Adipocyte (in vitro differentiated cells): ENCODE data around the gene RASA3.
A peak's percentile ranks its signal among the peaks of the same experiment; 100 is the strongest.

Source experiments
- DNase-seq: peaks from one replicate; pipeline ENCODE4 v3.0.0-alpha.2; 2015; ENCODE audit warnings: low read depth
- H3K27me3 ChIP-seq: replicated peaks from 2 replicates; pipeline ENCODE4 v1.7.0; 2013; ENCODE audit warnings: mild to moderate bottlenecking, low read length, moderate library complexity; ENCODE audit not compliant: control insufficient read depth, insufficient read depth
- H3K36me3 ChIP-seq: 2 replicates; pipeline ENCODE4 v1.7.0; 2013; ENCODE audit warnings: low read length, mild to moderate bottlenecking, moderate library complexity; ENCODE audit not compliant: control insufficient read depth, insufficient read depth, severe bottlenecking
- H3K4me1 ChIP-seq: 2 replicates; pipeline ENCODE4 v1.7.0; 2013; ENCODE audit warnings: mild to moderate bottlenecking, low read length, moderate library complexity; ENCODE audit not compliant: control insufficient read depth, insufficient read depth
- H3K4me3 ChIP-seq: 2 replicates; pipeline ENCODE4 v1.7.0; 2013; ENCODE audit warnings: mild to moderate bottlenecking, low read length, moderate library complexity
- H3K9ac ChIP-seq: 2 replicates; pipeline ENCODE4 v1.7.0; 2013; ENCODE audit warnings: mild to moderate bottlenecking, low read length, moderate library complexity
- H3K9me3 ChIP-seq: 2 replicates; pipeline ENCODE4 v1.7.0; 2013; ENCODE audit warnings: mild to moderate bottlenecking, low read length, moderate library complexity; ENCODE audit not compliant: control insufficient read depth

Gene RASA3

GRCh38 chr13:113952151-113952982, 180.1 kb downstream of the RASA3 start:
- H3K4me1 ChIP-seq, result peaks cover 26% of the 10 kb centered on the region
- DNase-seq, result no peak
- no peaks in the 10 kb centered on the region for H3K27me3 ChIP-seq
- H3K4me3 ChIP-seq, result no peak overlapping the region
- peaks cover 23% of the 10 kb centered on the region for H3K36me3 ChIP-seq
- H3K9ac ChIP-seq, result no peak overlapping the region
- no peaks in the 10 kb centered on the region for H3K9me3 ChIP-seq

DNA sequence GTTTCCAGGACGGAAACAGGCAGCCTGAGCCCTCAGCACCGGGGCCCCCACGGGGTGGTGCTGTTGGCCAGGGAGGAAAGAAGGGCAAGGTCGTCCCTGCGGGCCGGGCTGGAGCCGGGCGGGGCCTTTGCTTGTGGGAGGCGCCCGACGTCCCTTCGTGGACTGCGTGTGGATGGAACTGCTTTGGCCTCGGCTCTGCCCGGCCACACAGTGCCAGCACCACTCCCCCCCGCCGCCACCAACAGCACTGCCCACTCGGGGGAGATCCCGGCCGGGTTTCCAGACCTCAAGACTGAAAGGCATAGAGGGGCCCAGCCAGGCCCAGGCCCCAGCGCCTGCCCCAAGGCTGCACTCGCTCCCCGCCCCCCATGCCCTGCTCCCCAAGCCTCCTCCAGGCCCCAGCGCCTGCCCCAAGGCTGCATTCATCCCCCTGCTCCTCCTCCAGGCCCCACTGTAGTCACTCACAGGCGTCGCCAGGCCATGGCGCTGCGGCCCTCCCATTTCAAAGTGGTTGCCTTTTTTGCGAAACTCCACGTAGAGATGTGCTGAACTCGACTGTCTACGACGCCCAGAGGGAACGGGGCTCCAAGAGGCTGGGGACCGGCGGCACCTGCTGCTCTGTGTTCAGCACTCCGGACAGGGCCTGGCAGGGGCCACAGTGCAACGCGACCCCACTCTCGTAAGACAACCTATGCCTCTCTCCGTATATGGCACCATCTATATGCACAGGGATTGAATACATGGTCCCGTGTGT, 181.0 kb downstream of the RASA3 start:
- DNase-seq, result peak; percentile 59
- Histone ChIP-seq H3K36me3 (peaks cover 23% of the 10 kb centered on the region), H3K9ac (peak overlapping the region; percentile 56), H3K9me3 (no peaks in the 10 kb centered on the region), H3K27me3 (no peaks in the 10 kb centered on the region), H3K4me1 (peaks cover 29% of the 10 kb centered on the region), H3K4me3 (no peak overlapping the region)

DNA sequence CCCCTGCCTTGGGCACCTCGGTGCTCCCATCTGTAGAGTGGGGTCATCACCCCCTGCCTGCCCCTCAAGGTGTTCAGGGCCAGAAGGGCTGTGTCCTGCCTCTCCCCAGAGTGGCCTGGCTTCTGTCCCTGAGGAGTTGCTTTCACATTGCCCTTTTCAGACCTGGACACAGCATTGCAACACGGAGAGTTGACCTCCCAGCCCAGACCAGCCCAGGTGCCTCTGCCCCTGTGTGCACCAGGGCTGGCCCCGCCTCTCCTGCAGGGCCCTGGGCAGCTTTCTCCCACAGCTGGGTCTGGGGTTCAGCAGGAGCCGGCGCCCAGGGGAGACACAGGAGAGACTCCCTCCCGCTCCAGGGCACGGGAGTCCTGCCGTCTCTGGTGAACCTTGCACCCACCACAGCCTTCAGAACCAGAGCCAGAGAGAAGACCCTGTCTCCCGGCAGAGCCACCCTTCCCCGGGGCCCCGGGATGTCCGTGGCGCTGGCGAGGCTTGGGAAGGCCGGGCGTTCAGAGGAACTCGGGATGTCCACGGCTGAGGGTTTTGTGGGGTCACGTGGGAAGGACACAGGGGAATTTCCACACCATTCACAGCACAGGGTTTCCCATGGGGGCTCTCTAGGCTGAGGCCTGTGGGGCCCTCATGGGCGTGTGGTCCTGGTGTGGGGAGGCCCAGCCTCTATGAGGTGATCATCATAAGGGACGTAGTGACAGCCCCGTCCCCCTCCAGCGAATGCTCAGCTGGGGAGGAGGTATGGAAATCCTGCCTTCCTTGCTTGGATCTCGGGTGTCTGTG, 181.8 kb downstream of the RASA3 start:
- Histone ChIP-seq H3K9me3 (no peaks in the 10 kb centered on the region), H3K36me3 (peaks cover 21% of the 10 kb centered on the region), H3K27me3 (no peaks in the 10 kb centered on the region), H3K4me1 (peaks cover 29% of the 10 kb centered on the region), H3K4me3 (no peak overlapping the region), H3K9ac (no peak overlapping the region)
- DNase-seq, result no peak

DNA sequence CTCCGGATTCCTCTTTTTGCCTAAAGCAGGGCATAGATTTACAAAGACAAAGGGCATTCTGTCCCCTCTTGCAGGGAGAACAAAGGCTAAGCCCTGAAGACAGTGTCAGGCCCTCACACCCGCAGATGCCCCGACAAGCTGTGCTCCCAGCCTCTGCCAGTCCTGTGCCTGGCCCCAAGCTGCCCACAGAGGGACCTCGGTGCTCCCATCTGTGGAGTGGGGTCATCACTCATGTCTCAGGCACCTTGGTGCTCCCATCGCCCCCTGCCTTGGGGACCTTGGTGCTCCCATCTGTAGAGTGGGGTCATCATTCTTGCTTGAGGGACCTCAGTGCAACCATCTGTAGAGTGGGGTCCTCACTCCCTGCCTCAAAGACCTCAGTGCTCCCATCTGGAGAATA, 182.9 kb downstream of the RASA3 start:
- DNase-seq, result no peak
- Histone ChIP-seq H3K9me3 (no peaks in the 10 kb centered on the region), H3K27me3 (no peaks in the 10 kb centered on the region), H3K9ac (no peak overlapping the region), H3K4me3 (no peak overlapping the region), H3K4me1 (peaks cover 29% of the 10 kb centered on the region), H3K36me3 (peaks cover 10% of the 10 kb centered on the region)

DNA sequence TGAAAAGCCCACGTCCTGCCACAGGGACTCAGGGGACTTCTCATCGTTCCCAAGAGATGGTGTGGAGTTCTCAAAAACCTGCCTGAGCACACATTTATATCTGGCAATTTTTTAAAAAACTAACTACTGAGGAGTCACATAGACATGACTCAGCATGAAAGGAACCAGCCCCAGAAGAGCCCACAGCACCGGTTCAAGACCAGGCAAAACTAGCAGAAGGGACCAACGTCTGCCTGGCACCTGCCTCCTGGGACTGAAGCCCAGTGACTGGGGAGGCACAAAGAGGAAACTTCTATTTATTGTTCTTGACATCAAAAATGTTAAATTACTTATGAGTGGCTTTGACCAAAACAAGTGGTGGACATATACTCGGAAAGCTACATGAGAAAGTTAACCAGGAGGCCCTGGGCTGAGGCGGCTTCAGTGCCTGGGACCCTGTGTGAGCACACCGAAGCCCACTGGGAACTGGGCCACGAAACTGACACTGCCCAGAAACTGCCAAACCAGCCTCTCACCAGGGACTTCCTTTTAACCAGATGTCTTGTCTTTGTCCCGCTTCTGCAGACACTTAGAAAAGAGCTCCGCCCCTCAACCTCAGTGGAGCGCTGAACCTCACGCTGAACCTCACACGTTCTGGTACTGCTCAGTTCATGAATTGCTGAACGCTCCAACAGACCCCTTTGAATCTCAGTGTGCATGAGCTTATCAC, 184.2 kb downstream of the RASA3 start:
- Histone ChIP-seq H3K36me3 (no peaks in the 10 kb centered on the region), H3K27me3 (no peaks in the 10 kb centered on the region), H3K9me3 (no peaks in the 10 kb centered on the region), H3K4me1 (peaks cover 29% of the 10 kb centered on the region), H3K9ac (peak overlapping the region; percentile 13), H3K4me3 (no peak overlapping the region)
- no peak for DNase-seq

- Histone ChIP-seq H3K4me3 (no peak overlapping the region), H3K27me3 (no peaks in the 10 kb centered on the region), H3K9ac (peak overlapping the region; percentile 13), H3K9me3 (no peaks in the 10 kb centered on the region), H3K4me1 (peaks cover 29% of the 10 kb centered on the region), H3K36me3 (no peaks in the 10 kb centered on the region)
- DNase-seq, result no peak
Measured at GRCh38 chr13:113947311-113948033, 185.0 kb downstream of the RASA3 start.

DNA sequence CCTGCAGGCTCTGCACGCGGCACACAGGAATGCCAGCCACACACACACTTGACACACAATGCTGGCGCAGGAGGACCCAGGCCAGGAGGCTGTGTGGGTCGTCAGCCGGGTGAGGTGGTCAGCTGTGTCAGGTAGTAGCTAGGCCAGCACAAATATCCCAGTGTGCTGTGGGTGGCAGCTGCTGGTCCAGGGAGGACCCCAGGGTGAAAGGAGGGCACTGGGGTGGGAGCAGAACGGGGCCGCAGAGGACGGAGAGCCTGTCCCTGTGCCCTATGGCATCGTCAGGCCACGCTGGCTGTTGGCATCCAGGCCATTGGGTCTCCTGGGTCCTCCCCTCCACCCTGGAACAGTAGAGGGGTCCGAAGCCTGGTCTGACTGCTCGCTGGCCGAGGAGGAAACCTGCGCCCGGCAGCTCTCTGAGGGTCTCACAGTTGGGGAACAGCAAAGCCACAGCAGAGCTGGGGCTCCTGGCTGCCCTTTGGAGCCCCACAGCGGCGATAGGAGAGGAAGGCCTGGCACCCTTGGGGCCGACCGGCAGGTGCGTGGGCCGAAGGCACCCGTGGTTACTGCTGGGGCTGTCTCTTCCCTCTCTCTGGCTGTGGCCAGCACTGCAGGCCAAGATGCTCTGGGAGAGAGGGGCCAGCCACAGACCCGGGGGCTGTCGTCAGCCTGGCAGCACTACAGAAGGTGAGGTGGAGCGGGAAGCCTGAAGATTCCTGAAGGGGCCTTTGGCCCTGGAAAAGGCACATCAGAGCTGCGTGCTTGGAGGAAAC, 185.8 kb downstream of the RASA3 start:
- Histone ChIP-seq H3K4me3 (no peak overlapping the region), H3K4me1 (peaks cover 26% of the 10 kb centered on the region), H3K9me3 (no peaks in the 10 kb centered on the region), H3K36me3 (no peaks in the 10 kb centered on the region), H3K27me3 (no peaks in the 10 kb centered on the region), H3K9ac (no peak overlapping the region)
- no peak for DNase-seq

DNA sequence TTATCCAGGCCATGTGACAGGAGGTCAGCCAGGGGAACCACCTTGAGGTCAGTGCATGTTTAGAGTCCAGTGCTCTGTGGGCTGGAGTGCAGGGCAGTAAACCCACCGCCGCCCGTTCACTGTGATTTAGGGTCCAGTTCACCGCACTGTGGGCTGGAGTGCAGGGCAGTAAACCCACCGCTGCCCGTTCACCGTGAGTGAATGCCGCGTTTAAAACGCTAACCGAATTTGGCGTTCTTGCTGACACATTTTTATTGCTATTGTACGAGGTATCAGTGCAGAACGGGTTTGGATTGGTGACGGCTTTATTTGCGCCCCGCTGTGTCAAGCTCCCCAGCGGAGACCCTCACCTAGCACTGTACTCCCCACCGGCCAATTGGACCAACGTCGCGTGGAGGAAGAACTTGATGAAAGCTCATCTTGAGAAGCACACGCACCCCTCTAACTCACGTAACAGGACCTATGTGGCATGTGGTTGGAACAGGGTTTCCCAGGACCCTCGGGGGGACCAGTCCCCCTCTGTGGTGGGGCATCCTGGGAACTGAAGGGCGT, 186.5 kb downstream of the RASA3 start:
- Histone ChIP-seq H3K4me1 (peaks cover 22% of the 10 kb centered on the region), H3K9ac (no peak overlapping the region), H3K27me3 (no peaks in the 10 kb centered on the region), H3K9me3 (no peaks in the 10 kb centered on the region), H3K4me3 (no peak overlapping the region), H3K36me3 (no peaks in the 10 kb centered on the region)
- DNase-seq, result no peak

GRCh38 chr13:113943821-113944565, 188.4 kb downstream of the RASA3 start:
- H3K9ac ChIP-seq, result no peak overlapping the region
- H3K4me1 ChIP-seq, result peaks cover 16% of the 10 kb centered on the region
- no peaks in the 10 kb centered on the region for H3K9me3 ChIP-seq
- H3K27me3 ChIP-seq, result no peaks in the 10 kb centered on the region
- no peaks in the 10 kb centered on the region for H3K36me3 ChIP-seq
- DNase-seq, result no peak
- no peak overlapping the region for H3K4me3 ChIP-seq
